Spleen (tissue), 7 donors: ENCODE measurements around the gene ODAD4.

ENCODE experiments used
- CTCF ChIP-seq, 11 experiments: fragments of 200-600 bp in 7 of 11; fragments of 450-650 bp in 4 of 11; sonication (generic) in 4 of 11; IDR thresholded peaks in 8 of 11; conservative IDR thresholded peaks in 3 of 11; 1 replicate in 7 of 11; 2 replicates in 4 of 11; pipeline versions ENCODE4 v1.4.0 to v1.8.0; 2016 to 2021; ENCODE audit warnings: antibody characterized with exemption in 11 of 11, inconsistent platforms in 4 of 11, mild to moderate bottlenecking in 1 of 11
- POLR2A ChIP-seq, 3 donors: fragments of 450-650 bp; IDR thresholded peaks; one replicate each; pipeline ENCODE4 v1.5.1; 2017; ENCODE audit warnings: antibody characterized with exemption in 3 of 3, mild to moderate bottlenecking in 1 of 3
- POLR2AphosphoS5 ChIP-seq, 3 donors: sonication (generic); formaldehyde crosslinking; IDR thresholded peaks; one replicate each; pipeline ENCODE4 v1.5.1; 2017; ENCODE audit warnings: antibody characterized with exemption in 3 of 3
- donor health status: DM: no; HTN: no; CAD: no; lungs with moderate emphysema.
- donor health status: DM: no; HTN: no; CAD: no.
- donor health status: DM: no; HTN: no; CAD: no.

DNA sequence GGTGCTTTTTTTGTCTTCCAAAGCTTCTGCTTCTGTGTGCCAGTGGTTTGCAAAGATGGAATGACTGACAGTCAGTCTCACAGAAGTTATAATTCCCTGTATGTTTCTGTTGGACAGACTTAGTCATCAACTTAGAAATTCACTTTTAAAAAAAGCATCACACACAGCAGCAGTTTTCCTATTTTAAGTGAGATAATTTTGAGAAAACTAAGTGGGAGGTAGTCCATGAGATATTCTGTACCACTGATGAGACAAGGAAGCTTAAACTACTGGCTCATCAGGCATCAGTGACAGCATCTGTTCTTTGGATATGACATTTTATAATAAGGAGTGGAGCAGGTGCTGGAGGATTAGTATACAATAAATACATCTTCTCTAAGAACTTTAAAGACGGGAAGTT, 56.2 kb downstream of the ODAD4 start:
- TF ChIP-seq CTCF (IDR thresholded peaks at IDR 0.05 in 8 of 11, conservative IDR thresholded peaks at IDR 0.05 in 3 of 11) (no peak), POLR2AphosphoS5 (IDR thresholded peaks at IDR 0.05) (no peak), POLR2A (IDR thresholded peaks at IDR 0.05) (no peak)
